Loucy (cell line): ENCODE data around the gene KRTAP10-1.

Experiments
- CTCF ChIP-seq: fragments of 200-600 bp; sonication (generic); conservative IDR thresholded peaks from 2 replicates; pipeline ENCODE4 v1.5.1; 2014; ENCODE audit warnings: mild to moderate bottlenecking, antibody characterized with exemption, low read length
- EZH2phosphoT487 ChIP-seq: fragments of 200-600 bp; IDR thresholded peaks from 2 replicates; pipeline ENCODE4 v1.6.1; 2018; ENCODE audit warnings: antibody characterized with exemption, mild to moderate bottlenecking, moderate library complexity, borderline replicate concordance

- no peak for TF ChIP-seq CTCF
- no peak for TF ChIP-seq EZH2phosphoT487
Observed at GRCh38 chr21:44566403-44566802, 26.4 kb upstream of the KRTAP10-1 start.
